IPS DF 6.9 (cell line): Measurements from ENCODE around the gene GTPBP4.

Experiments
- DNase-seq: peaks from one replicate; pipeline ENCODE4 v3.0.0-alpha.2; 2013; ENCODE audit warnings: low read depth, low spot score
- H3K27ac ChIP-seq: one replicate; pipeline ENCODE4 v1.5.1; 2013; ENCODE audit warnings: low read length, control low read depth
- H3K27me3 ChIP-seq: 2 replicates; pipeline ENCODE4 v1.6.1; 2013; ENCODE audit warnings: mild to moderate bottlenecking, low read length; ENCODE audit not compliant: control insufficient read depth, insufficient read depth
- H3K36me3 ChIP-seq: 2 replicates; pipeline ENCODE4 v1.6.1; 2013; ENCODE audit warnings: low read length; ENCODE audit not compliant: control insufficient read depth, insufficient read depth
- H3K4me1 ChIP-seq: 2 replicates; pipeline ENCODE4 v1.6.1; 2013; ENCODE audit warnings: low read length; ENCODE audit not compliant: control insufficient read depth, insufficient read depth
- H3K4me3 ChIP-seq: 2 replicates; pipeline ENCODE4 v1.5.1; 2013; ENCODE audit warnings: mild to moderate bottlenecking, low read length
- H3K9me3 ChIP-seq: 2 replicates; pipeline ENCODE4 v1.6.1; 2013; ENCODE audit warnings: low read length, inconsistent platforms; ENCODE audit not compliant: control insufficient read depth, insufficient read depth
- WGBS: extraction: QIAGEN DNeasy Blood & Tissue Kit; methylation state at CpG from one replicate; pipeline ENCODE4 v1.1.7; 2013; ENCODE audit warnings: mixed read lengths, missing lambda C conversion rate; ENCODE audit not compliant: insufficient read length, insufficient coverage; 5-methylcytosine and 5-hydroxymethylcytosine counted together

The GTPBP4 gene

DNA sequence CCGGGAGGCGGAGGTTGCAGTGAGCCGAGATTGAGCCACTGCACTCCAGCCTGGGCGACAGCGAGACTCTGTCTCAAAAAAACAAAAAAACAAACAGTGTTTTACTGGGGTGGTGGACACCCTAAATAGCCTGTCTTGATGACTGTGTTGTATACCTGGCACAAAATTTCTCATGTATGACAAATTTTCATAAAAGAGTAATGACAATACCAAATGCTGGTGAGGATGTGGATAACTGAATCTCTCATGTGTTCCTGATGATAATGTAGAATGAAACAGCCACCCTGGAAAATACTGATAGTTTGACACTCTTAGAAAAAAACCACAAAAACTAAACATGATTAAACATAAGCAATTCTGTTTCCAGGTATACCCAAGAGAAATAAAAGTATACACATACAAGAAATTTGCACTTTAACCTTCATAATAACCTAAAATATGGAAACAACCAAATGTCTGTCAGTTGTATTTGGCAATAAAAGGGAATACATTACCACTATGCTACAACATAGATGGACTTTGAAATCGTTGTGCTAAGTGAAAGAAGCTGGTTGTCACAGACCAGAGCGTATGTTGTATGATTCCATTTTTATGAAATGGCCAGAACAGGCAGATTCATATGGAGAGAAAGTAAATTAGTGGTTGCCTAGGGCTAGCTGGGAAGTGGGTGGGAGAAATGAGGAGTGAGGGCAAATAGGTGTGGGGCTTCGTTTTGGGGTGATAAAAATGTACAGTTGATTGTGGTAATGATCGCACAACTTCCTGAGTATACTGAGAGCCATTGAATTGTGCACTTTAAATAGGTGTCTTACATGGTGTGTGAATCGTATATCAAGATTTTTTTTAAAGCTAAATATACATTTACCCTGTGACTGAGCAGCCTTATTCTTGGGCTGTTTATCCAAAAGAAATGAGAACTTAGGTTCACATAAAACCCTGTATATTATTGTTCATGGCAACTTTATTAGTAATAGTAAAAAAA lies 80.4 kb downstream of the GTPBP4 start:
- Histone ChIP-seq H3K4me3 (no peak overlapping the region), H3K27me3 (no peaks in the 10 kb centered on the region), H3K27ac (no peak overlapping the region), H3K4me1 (no peaks in the 10 kb centered on the region), H3K9me3 (no peaks in the 10 kb centered on the region), H3K36me3 (no peaks in the 10 kb centered on the region; the same call in 1 of the 2 replicates)
- no peak for DNase-seq
- WGBS, result no CpG with 5 or more reads among the region's 10 CpGs
